CD1c-positive myeloid dendritic cell (primary cell): ENCODE data around the gene CLDN1.

ENCODE experiments used
- DNase-seq: peaks from one replicate; pipeline ENCODE4 v3.0.0-alpha.2; 2016; ENCODE audit errors: extremely low spot score

CLDN1 gene, protein sequence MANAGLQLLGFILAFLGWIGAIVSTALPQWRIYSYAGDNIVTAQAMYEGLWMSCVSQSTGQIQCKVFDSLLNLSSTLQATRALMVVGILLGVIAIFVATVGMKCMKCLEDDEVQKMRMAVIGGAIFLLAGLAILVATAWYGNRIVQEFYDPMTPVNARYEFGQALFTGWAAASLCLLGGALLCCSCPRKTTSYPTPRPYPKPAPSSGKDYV

DNA sequence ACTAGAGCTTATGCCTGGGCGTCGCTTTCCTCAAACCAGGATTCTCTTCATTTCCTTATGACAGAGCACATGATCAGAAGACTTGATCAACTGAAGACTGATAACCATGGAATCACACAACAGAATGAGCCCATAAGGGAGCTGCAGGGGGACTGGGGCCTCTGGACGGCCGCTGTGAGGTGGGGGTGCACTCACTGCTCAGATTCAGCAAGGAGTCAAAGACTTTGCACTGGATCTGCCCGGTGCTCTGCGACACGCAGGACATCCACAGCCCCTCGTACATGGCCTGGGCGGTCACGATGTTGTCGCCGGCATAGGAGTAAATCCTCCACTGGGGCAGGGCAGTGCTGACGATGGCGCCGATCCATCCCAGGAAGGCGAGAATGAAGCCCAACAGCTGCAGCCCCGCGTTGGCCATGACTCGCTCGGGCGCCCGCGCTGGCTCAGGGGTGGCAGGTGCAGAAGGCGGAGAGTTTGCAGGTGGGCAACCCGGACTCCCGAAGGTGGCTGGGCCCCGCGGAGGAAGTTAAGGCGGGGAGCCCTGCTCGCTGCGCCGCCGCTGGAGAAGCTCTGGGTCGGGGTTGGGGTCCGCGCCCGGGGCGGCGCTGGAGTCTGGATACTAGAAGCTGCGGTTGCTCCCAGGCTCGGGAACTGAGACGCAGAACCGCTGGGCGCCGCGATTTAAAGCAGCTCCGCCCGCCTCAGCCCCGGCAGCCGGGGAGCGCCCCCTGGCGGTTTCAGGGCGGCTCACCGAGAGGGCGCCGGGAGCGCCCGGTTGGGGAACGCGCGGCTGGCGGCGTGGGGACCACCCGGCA, at the start of gene CLDN1:
CLDN1 (minus strand) TSS at position 658 of the 815 bp plus-strand sequence; CDS start at position 418, 240 bp downstream.
- peak; percentile 82 for DNase-seq

- no peak for DNase-seq
Observed at GRCh38 chr3:190371152-190371551, 48.9 kb upstream of the CLDN1 start.

DNA sequence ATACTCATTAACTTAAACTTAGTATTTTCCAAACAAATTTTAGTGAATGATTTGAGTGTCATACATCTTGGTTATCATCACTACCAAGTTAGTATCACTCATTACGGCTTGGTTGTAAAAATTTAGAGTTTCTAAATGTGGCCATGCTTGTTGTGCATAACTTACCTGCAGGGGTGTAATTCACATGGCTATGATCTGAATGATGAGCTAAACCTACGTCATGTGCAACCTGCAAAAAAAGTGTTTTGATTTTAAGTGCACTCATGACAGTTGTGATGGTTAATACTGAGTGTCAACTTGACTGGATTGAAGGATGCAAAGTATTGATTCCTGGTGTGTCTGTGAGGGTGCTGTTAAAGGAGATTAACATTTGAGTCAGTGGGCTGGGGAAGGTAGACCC, 48.1 kb upstream of the CLDN1 start:
- DNase-seq: no peak

GRCh38 chr3:190369668-190370295, 47.5 kb upstream of the CLDN1 start:
- no peak for DNase-seq

DNA sequence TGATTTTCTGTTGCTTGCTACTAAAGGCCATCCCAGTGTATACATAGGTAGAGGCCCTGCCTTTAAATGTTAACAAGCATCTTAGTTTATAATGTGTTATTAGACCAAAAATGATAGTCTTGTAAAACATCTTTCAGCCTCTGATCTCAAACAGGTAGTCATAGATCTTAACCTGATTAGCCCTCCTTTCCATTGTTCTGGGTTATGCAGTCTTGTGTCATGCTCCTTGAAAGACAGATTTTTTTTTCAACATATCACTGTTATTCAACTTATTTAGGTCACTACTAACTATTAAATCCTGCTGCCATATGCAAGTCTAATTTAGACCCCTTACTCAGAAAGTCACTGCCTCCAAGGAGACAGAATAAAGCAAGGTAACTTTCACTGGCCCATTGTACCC, 46.6 kb upstream of the CLDN1 start:
- DNase-seq: no peak

DNA sequence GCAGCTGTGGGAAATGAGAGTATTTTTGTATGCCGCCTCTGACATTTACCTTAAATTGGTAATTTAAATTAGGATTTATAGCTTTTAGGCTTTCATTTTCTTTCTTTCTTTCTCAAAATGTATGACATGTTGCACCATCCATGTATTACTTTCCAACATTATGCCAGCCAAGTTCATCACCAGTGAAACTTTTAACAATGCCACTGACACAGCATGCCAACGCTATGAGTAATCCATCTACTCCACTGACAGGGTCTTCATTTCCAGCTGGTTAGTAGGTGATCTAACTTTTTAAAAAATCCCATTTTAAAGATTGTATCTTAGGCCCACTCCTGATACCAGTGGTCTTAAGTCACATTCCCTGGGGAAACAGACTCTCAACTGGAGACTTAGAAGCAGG, 43.9 kb upstream of the CLDN1 start:
- no peak for DNase-seq

DNA sequence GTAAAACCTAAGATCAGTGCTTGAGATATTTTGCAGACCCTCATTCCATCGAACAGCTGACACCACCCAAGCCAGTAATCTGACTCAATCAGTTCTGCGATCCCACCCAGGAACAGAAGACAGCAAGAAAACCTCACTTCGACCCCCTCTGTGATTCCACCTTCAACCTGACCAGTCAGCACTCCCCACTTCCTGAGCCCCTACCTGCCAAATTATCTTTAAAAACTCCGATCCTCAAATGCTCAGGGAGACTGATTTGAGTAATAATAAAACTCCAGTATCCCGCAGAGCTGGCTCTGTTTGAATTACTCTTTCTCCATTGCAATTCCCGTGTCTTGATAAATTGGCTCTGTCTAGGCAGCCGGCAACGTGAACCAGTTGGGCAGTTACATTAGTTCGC, 40.0 kb upstream of the CLDN1 start:
- no peak for DNase-seq

GRCh38 chr3:190361791-190362190, 39.5 kb upstream of the CLDN1 start:
- DNase-seq: no peak

- DNase-seq: no peak
Observed at GRCh38 chr3:190360228-190360627, 38.0 kb upstream of the CLDN1 start.

DNA sequence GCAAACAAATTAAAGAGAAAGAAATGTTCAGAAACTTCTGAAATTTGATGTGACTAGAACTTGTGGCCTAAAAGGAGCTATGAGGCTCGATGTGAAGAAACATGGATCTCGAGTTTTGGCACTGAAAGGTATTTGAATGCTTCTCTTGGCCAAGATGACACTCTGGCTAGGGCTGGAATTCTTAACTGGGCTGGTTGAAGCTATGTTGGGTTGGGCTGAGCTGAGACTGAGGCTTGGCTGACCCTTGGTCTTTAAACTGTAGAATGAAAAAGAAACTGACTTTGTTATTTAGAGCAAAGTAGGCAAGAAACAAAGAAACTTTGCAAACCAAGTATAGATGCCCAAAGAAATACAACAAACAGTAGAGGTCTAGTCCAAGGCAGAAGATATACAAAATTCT, 37.6 kb upstream of the CLDN1 start:
- no peak for DNase-seq

DNA sequence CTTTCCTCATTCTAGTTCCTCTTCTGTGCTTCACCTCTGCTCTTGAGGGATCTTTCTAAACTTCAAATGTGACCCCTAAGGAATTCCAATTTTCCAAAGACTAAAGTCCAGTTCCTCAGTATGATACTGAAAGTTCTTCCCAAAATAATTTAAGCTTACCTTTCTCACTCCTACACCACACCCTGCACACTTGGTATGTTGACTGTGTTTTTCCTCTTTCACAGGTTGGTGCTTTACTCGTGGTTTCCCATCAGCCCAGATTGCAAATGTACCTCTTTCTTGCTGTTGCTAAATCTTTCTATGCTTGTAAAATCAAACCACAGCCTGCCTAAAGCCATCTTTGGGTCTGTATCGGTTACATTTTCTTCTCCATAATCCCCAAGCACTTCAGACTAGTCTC, 35.2 kb upstream of the CLDN1 start:
- no peak for DNase-seq

GRCh38 chr3:190356246-190356645, 34.0 kb upstream of the CLDN1 start:
- DNase-seq: no peak

GRCh38 chr3:190352861-190353457, 30.7 kb upstream of the CLDN1 start:
- DNase-seq: no peak

DNA sequence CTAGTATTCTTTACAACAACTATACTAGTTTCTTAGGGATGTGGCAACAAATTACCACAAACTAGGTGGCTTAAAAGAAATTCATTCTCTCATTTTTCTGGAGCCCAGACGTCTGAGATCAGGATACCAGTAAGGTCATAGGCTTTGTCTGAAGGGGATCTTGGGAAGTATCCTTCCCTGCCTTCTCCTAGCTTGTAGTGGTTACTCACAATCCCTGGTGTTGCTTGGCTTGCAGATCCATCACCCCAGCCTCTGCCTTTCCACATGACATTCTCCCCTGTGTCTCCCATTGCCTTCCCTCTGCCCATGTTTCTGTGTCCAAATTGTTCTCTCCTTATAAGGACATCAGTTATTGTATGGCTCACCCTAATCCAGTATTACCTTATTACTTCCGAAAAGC, 24.3 kb upstream of the CLDN1 start:
- DNase-seq: no peak

DNA sequence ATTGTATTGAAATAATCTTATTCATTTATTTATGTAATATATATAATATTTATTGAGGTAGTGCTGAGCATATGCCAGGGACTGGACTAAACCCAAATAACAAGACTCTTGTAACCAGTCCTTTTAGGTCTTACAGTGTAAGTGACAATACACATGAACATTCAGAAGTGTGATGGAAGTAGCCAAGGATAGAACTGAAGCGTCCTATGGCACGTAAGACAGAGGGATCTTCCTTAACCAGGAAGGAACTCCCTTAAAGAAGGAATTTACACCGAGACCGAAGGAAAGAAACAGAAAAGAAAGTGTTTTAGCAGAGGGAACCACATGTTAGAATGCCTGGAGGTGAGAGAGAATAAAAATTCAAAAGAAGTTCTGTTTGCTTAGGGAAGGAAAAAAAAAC, 23.6 kb upstream of the CLDN1 start:
- DNase-seq: no peak

DNA sequence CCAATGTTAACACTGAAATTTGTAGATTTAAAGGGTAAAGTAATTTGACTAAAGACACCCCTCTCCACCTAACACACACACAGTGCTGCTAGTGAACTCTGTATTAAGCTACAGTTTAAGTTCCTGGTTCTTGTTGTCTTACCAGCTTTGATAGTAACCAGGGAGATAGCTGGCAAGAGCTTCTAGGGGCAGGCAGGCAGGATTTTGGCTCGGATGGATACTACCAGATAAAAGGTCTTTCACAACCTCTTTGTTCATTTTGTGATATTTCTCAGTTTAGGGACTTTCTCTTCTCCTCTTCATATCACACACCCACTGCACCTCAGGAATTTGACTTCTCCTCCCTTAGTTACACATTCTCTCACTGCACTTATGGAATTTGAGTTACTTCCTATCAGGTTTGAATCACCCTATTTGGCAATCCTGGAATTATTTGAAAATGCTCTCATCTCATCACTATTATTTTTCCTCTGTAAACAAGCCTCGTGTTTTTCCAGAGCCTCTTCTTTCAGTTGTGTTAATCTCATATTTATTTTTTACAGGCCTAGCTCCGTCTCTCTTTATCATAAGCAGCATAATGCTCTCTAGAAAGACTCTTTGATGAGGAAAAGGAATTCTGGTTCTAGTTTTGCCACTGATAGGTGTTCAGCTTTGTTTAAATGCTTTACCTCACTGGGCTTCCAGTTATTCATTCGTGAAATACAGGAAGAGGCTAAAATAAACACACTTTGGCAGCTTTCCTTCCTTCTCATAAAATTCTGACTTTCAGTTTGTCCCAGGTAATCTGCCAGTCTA, 23.0 kb upstream of the CLDN1 start:
- DNase-seq: no peak

GRCh38 chr3:190340071-190340470, 17.8 kb upstream of the CLDN1 start:
- DNase-seq: no peak

GRCh38 chr3:190339130-190339529, 16.9 kb upstream of the CLDN1 start:
- DNase-seq: no peak

GRCh38 chr3:190338717-190339116, 16.5 kb upstream of the CLDN1 start:
- peak; percentile 25 for DNase-seq

DNA sequence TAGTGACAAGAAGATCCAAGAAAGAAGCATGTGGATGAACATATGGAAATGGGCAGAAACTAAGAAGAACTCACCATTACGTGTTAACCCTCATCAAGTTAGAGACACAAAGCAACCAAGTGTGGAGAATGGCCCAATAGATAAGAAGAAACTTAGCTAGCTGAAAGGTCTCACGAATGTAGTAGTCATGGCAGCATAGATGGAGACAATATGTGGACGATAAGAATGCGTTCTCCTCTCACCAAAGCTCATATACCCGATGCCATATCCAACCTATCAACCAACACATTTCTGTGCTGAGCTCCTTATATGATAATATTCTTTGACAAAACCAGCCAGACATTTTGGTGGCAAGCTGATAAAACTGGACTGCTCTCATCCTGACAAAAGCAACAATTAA, 15.1 kb upstream of the CLDN1 start:
- DNase-seq: no peak

- DNase-seq: no peak
Observed at GRCh38 chr3:190336516-190337189, 14.4 kb upstream of the CLDN1 start.
